Fibroblast of peridontal ligament (primary cell): ENCODE results near the gene FMOD.
A peak's percentile ranks its signal among the peaks of the same experiment; 100 is the strongest.

Experiments used
- DNase-seq: peaks from one replicate; pipeline ENCODE4 v3.0.0-alpha.2; 2010; ENCODE audit errors: extremely low read depth

Gene FMOD

GRCh38 chr1:203361945-203362719, 11.2 kb upstream of the FMOD start:
- peak; percentile 71 for DNase-seq

GRCh38 chr1:203360547-203361185, 9.7 kb upstream of the FMOD start:
- no peak for DNase-seq

- DNase-seq: peak; percentile 85
Observed at GRCh38 chr1:203359010-203359571, 8.2 kb upstream of the FMOD start.

- peak; percentile 82 for DNase-seq
Observed at GRCh38 chr1:203354246-203354645, 3.3 kb upstream of the FMOD start.

- peak; percentile 27 for DNase-seq
Observed at GRCh38 chr1:203353486-203353885, 2.6 kb upstream of the FMOD start.

GRCh38 chr1:203349773-203350524, 973 bp downstream of the FMOD start:
- DNase-seq: no peak

- DNase-seq: no peak
Observed at GRCh38 chr1:203349166-203349565, 1.8 kb downstream of the FMOD start.

- DNase-seq: no peak
Observed at GRCh38 chr1:203346769-203347102, 4.2 kb downstream of the FMOD start.

- no peak for DNase-seq
Observed at GRCh38 chr1:203346060-203346768, 4.7 kb downstream of the FMOD start.

- DNase-seq: no peak
Observed at GRCh38 chr1:203343956-203344754, 6.8 kb downstream of the FMOD start.

GRCh38 chr1:203342192-203342940, 8.6 kb downstream of the FMOD start:
- peak; percentile 29 for DNase-seq

- peak; percentile 87 for DNase-seq
Observed at GRCh38 chr1:203340112-203340790, 10.7 kb downstream of the FMOD start.

GRCh38 chr1:203338335-203339036, 12.4 kb downstream of the FMOD start:
- DNase-seq: peak; percentile 70

- no peak for DNase-seq
Observed at GRCh38 chr1:203336097-203336496, 14.8 kb downstream of the FMOD start.

- DNase-seq: no peak
Observed at GRCh38 chr1:203335503-203335902, 15.4 kb downstream of the FMOD start.

- no peak for DNase-seq
Observed at GRCh38 chr1:203331224-203331623, 19.7 kb downstream of the FMOD start.

- DNase-seq: no peak
Observed at GRCh38 chr1:203328714-203329122, 22.2 kb downstream of the FMOD start.

GRCh38 chr1:203327684-203328457, 23.1 kb downstream of the FMOD start:
- DNase-seq: peak; percentile 51
